Amniotic stem cell (primary cell): Measurements from ENCODE around the gene ASIC5.
"Not testable (repeated sequence)": the region's sequence is repeated elsewhere in the genome, so short reads cannot be mapped to it uniquely, and the experiment has no call there.

Experiments used
- DNase-seq: peaks from one replicate; lab custom pipeline; 2025; lab: John Stamatoyannopoulos, UW

The ASIC5 gene

DNA sequence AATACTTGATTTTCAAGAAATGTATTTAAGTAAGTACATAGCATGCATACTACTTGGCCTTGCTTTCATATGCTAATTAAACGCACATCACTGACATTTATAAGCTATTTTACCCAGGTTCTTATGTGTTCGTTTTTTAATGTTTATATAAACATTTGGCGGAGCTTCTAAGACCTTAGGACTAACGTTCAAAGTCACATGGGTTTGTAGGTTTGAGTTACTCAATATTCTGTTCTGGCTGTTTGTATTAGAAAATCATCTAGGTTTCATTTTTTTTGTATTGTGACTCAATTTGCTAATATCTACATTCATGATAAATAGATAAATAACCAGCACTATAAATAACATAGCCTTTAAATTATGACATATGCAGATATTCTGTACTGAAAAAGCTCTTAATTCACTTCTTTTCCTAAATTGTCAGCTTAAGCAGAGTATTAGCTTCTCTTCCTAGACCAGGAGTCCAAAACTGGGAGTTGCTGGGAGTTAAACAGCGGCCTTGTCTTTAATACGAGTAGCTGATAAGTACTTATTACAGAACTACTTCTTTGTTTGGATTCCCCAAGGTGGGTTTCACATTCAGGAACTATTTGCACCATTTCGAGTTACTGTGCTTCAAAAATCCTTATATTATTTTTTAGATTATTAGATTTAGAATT is 65.3 kb downstream of the ASIC5 start:
- DNase-seq: no peak

DNA sequence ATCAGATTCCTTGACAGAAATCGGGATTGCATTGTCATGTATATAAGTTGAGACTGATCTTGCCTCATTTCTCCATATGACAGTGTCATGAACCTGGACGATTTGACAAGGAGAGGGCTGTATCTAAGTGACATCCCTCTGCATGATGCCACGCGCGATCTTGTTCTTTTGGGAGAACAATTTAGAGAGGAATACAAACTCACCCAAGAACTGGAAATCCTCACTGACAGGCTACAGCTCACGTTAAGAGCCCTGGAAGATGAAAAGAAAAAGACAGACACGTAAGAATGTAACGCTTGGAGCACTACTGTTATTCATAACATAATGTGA is 66.3 kb downstream of the ASIC5 start:
- no peak for DNase-seq

DNA sequence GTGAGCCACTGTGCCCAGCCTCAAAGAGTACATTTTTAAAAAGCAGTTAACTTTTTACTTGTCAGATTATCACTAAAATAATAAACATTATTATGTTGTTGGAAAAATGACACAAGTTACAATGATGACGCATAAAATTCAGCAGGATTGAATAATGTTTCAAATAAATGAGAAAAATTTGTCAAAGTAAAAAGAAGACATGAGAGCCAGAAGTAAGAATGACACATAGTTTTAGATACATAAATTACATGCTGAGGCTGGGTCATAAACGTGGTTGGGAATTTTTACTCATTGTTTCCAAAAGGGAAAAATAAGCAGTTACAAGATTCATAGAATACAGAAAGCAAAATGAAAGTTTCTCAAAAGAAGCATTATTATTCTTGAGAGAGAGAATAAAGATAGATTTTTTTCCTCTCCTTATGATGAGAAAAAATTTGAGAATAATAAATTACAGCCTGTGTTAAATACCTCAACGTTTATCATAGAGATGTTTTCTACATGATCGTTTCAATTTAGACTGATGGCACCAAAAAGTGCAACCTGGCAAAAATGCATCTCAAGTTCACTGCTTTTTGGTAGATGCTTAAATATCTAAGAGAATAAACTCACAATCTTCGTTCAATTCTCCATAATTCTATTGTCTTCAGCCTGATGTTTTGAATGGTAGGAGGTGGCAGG is 66.8 kb downstream of the ASIC5 start:
- no peak for DNase-seq

- not testable (repeated sequence) for DNase-seq
These were observed 68.5 kb downstream of the ASIC5 start for GRCh38 chr4:155797581-155797980.

- no peak for DNase-seq
These were observed 70.1 kb downstream of the ASIC5 start for GRCh38 chr4:155795991-155796390.

DNA sequence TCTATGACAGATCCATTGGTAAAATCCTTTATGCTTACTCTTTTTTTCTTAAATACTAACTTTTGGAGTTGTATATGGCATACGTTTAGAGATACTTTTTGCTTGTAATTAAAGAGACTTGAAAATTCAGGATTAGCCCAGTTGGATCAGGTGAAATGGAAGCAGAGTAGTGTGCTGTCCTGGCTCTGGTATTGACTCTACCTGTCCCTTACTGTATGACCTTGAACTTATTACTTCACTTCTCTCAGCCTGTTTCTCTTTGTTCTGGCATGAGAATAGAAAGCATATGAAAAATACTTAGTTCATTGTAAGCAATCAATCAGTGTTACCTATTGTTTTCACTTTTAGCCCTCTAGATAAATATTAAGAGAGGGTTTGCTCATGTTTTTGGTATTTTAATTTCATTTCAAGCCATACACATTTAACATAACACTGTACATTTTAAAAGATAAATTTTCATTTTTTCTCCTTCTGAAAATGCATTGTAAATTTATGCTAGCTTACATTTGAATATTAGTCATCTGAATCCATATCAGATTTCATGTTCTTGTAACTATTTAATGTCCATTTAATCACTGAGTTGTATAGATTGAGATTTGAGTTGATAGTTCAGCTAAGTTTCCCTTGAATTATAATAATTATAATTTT is 71.4 kb downstream of the ASIC5 start:
- no peak for DNase-seq

GRCh38 chr4:155789982-155790381 is 76.1 kb downstream of the ASIC5 start:
- DNase-seq: no peak

DNA sequence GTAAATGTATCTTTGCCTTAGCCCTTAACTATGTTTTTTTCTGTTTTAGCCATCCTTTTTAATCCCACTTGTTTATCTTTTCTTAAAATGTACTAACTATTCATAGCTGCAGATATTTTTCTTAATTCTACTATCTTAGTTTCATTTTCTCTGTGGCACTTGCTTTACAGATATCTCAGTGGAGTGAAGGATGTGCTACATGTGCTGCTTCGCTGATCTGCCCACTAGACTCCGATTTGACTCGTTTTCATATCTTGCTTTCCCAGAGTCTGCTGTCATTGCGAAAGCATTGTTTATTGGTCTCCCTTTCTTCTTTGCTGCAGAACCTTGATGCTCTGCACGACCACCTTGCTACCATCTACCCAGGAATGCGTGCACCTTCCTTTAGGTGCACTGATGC is 76.7 kb downstream of the ASIC5 start:
- no peak for DNase-seq

GRCh38 chr4:155787113-155787710 is 78.9 kb downstream of the ASIC5 start:
- no peak for DNase-seq

DNA sequence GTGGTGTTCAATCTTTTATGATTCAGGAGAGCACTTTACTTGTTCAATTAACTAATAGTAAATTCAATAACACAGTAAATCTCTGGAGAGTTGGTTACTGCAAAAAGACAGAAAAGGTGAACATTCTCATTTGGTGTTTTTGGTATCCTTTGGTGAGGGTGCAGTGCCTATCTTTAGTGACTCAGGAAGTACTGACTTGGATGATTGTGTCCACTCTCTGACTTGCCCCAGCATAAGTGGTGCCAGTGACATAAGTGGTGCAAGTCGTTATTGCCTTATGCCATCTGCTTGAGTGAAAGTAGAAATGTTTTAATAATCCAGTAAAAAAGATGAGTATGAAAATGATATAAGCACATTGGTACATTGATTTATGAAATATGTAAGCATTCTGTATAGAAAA is 80.2 kb downstream of the ASIC5 start:
- DNase-seq: no peak

- no peak for DNase-seq
These were observed 81.4 kb downstream of the ASIC5 start for GRCh38 chr4:155784637-155785036.

DNA sequence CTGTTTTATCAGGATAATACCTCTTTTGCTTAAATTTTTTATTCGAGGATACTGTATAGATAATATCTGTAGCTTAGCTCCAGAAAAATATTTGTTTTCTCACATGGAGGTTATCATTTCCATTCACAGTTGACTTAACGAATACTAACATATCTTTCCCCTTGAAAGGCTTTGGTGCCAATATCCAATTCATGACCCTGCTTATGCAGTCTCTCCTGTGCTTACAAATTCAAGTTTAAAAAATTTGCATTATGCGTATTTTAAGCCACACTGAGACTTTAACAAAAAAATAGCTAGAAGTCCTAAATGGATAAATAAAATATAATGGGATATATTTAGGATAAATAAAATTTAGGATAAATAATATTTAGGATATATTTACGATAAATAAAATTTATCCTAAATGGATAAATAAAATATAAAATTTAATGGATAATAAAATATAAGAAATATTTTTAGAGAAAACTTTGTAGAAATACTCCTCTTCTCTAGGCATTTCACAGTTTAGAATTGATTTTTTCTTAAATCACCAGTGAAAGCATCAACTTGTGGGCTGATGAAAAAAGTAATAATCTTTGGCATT is 84.7 kb downstream of the ASIC5 start:
- no peak for DNase-seq

- no peak for DNase-seq
These were observed 85.3 kb downstream of the ASIC5 start for GRCh38 chr4:155780775-155781174.
